Measurements from ENCODE around the gene TTLL8.

Gene TTLL8

GRCh38 chr22:49973018-49973961 lies 84.8 kb downstream of the TTLL8 start:
- no peak for DNase-seq (ENCODE audit: low read depth)
- no peak overlapping the region for H3K4me3 ChIP-seq (ENCODE audit: low read depth, low read length)

DNA sequence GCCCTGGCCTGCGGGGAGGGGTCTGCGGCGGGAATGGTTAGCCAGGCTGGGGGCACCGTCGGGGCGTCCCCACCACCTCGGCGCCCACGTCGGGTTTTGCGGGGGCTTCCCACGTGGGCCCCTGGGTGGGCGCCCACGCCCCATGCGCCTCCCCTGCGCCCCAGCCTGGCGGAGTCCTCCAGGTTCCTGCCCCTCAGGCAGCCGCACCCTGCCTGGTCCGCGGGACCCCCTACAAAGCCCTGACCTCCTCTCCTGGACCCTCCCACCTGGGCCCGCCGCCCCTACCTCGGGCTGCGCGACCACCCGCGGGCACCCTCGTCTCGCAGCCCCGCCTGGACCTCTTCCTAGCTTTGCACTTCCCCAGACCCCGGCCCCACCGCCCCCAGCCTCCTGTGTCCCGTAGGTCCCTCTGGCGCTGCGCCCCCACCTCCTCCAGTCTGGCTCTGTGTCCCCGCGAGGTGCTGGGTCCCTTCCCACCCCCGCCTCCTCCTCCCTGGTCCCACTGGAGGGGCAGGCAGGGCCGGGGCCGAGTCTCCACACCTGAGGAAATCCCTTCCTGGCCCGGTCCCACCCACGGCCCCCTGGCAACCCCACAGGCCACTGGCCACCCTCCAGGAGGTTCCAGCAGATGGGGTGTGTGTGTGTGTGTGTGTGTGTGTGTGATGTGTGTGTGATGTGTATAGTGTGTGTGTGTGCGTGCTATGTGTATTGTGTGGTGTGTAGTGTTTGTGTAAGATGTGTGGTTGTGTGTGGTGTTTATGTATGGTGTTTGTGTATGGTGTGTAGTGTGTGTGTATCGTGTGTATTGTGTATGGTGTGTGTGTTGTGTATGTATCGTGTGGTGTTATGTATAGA lies 85.7 kb downstream of the TTLL8 start:
- no peak overlapping the region for H3K4me3 ChIP-seq (ENCODE audit: low read depth, low read length)
- no peak for DNase-seq (ENCODE audit: low read depth)

DNA sequence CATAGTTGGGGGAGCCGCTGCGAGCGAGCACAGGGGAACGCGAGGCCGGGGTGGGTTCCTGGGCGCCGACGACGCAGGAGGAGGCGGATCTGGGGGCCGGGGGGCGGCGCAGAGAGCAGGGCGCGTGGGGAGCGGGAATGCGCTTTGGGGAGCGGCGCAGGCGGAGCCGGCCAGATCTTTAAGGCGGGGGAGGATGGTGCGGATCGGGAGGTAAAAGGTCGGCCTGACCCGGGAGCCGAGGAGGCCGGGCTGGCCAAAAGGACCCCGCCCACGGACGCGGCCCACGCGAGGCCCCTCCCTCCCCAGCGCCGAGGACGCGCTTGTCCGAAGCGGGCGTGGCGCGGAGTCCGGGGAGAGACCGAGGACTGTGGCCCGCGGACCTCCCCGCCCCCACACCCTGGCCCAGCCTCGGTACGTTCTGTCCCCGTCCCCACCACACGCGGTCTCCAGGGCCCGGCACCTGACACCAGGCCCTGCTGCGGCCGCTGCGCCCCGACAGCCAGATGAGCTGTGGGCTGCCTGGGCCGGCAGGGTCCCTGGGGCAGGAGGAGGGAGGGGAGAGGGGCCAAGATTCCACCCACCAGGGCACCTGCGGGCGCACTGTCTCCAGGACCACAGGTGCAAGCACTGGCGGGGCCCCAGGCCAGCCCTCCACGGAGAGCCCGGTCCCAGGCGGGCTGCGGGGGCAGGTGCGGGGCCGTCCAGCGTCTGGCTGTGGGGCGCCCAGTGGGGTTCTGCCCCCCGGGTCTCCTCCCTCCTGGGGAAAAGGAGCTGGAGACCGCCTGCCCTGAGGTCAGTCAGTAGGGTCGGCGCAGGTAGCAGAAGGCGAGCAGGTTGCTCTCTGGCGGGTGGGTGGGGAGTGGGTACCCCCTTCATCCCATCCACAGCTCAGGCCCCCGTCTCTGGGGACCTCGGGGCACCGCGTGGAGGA lies 86.6 kb downstream of the TTLL8 start:
- DNase-seq (ENCODE audit: low read depth), result no peak
- peak overlapping the region; percentile 46 for H3K4me3 ChIP-seq (ENCODE audit: low read depth, low read length)

GRCh38 chr22:49970528-49971231 lies 87.4 kb downstream of the TTLL8 start:
- peak overlapping the region; percentile 46 for H3K4me3 ChIP-seq (ENCODE audit: low read depth, low read length)
- DNase-seq (ENCODE audit: low read depth), result peak; percentile 84

- H3K4me3 ChIP-seq (ENCODE audit: low read depth, low read length), result no peak overlapping the region
- no peak for DNase-seq (ENCODE audit: low read depth)
Observed at GRCh38 chr22:49969751-49970527, 88.2 kb downstream of the TTLL8 start.

DNA sequence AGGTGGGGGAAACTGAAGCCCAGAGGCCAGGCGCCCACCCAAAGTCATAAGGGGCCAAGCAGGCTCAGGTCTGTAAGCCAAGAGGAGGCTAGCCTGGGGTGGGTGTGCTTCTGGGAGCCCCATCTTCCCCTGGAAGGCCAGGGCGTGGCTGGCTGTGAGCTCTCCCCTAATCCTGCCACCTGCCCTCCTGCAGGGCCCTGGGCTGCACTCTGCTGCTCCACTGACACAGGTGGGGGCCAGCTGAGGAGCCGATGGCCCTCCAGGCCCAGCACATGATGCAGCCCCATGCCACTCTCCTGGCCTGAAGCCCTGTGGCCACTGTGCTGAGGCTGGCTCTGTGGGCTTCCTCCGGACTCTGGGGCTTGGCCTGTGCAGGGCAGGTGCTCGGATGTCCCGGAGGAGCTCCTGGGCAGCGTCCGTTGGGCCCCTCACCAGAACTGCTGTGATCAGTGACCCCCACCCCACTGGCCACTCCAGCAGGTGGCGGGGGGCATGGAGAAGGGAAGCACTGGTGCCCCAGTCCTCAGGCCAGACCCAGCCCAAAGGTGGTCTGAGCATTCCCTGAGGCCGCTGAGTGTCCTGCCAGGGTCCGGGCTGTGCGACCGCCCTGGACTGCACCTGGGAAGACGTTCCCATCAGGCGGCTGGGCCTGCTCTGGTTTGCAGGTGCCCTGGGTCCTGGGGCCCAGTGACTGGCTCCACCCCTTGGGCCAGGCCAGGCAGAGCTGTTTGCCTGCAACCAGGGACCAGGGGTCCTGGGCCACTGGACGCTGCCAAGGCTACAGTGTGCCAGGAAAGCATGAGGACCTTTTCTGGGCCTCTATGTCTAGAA lies 89.1 kb downstream of the TTLL8 start:
- no peak for DNase-seq (ENCODE audit: low read depth)
- H3K4me3 ChIP-seq (ENCODE audit: low read depth, low read length), result no peak overlapping the region

Data from skeletal muscle cell (primary cell).